GM18498 (cell line): ENCODE results near the gene INHBB.

Source experiments
- ATAC-seq: cut with Tn5 transposase; IDR thresholded peaks from one replicate; pipeline ENCODE4 v1.9.1; 2021; ENCODE audit warnings: mild to moderate bottlenecking, moderate library complexity; ENCODE audit not compliant: unreplicated experiment

The INHBB gene

DNA sequence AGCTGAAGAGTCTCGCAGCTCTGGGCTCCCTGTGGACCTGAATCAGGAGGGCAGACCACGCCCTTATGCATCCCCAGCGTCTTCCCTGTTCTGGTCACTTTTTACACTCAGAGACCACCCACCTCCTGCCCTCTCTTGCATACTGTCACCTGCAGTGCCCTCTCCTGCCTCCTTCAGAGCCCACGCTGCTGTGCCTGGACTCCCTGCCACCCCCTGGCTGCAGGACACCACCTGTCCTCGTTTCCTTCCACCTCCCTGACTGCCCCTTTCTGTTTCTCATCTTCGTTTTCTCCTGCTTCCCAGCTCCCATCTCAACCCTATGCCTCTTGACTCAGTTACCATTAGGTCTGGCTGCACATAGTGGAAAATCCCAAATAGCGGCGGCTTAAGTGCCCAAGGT is 9.2 kb upstream of the INHBB start:
- no peak for ATAC-seq

- no peak for ATAC-seq
Observed at GRCh38 chr2:120338015-120338414, 7.9 kb upstream of the INHBB start.

GRCh38 chr2:120341977-120342376 is 4.0 kb upstream of the INHBB start:
- ATAC-seq: no peak

- ATAC-seq: no peak
Observed at GRCh38 chr2:120342446-120342845, 3.5 kb upstream of the INHBB start.

GRCh38 chr2:120343100-120343432 is 2.9 kb upstream of the INHBB start:
- no peak for ATAC-seq

- peak; percentile 63 for ATAC-seq
Observed at GRCh38 chr2:120343433-120344105, 2.4 kb upstream of the INHBB start.

GRCh38 chr2:120344214-120344975 is 1.5 kb upstream of the INHBB start:
- ATAC-seq: no peak

- no peak for ATAC-seq
Observed at GRCh38 chr2:120344976-120345581, 857 bp upstream of the INHBB start.

- ATAC-seq: no peak
Observed at GRCh38 chr2:120345608-120346007, 328 bp upstream of the INHBB start.

DNA sequence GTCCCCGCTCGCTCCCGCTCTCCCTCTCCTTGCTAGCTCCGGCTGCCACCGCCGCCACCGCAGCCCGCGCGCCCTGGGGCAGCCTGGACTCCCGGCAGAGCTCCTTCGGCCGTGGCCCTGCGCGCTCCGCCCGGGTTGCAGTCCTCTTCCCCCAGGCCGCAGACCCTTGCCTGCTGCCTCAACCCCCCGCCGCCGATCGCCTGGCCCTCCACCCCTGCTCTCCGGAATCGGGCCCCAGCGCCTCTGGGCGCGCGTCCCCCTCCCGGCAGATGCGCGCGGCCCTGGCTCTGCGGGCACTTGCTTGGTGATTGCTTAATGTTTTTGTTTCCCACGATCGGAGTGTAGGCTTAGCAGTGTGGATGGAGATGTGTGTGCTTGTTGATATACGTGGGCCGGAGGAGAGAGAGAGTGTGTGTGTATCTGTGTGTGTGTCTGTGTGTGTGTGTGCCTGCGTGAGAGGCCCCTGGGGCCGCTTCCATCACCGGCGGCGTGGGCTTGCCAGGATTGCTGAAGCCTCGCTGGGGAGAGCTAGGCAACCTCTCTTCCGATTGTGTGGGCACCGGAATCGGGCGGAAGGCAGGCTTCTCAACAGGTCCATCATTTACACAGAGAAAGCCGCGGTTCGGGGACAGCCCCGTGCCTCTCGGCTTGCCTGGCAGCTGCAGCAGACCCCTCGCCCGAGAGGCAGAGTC is 877 bp downstream of the INHBB start:
- ATAC-seq: no peak

- ATAC-seq: no peak
Observed at GRCh38 chr2:120347396-120348060, 1.6 kb downstream of the INHBB start.

GRCh38 chr2:120348134-120348736 is 2.3 kb downstream of the INHBB start:
- ATAC-seq: no peak

- ATAC-seq: no peak
Observed at GRCh38 chr2:120348737-120349439, 3.0 kb downstream of the INHBB start.

DNA sequence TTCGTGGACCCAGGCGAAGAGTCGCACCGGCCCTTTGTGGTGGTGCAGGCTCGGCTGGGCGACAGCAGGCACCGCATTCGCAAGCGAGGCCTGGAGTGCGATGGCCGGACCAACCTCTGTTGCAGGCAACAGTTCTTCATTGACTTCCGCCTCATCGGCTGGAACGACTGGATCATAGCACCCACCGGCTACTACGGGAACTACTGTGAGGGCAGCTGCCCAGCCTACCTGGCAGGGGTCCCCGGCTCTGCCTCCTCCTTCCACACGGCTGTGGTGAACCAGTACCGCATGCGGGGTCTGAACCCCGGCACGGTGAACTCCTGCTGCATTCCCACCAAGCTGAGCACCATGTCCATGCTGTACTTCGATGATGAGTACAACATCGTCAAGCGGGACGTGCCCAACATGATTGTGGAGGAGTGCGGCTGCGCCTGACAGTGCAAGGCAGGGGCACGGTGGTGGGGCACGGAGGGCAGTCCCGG is 3.5 kb downstream of the INHBB start:
- no peak for ATAC-seq

GRCh38 chr2:120350080-120350479 is 4.1 kb downstream of the INHBB start:
- no peak for ATAC-seq

GRCh38 chr2:120350801-120351320 is 4.9 kb downstream of the INHBB start:
- ATAC-seq: no peak

DNA sequence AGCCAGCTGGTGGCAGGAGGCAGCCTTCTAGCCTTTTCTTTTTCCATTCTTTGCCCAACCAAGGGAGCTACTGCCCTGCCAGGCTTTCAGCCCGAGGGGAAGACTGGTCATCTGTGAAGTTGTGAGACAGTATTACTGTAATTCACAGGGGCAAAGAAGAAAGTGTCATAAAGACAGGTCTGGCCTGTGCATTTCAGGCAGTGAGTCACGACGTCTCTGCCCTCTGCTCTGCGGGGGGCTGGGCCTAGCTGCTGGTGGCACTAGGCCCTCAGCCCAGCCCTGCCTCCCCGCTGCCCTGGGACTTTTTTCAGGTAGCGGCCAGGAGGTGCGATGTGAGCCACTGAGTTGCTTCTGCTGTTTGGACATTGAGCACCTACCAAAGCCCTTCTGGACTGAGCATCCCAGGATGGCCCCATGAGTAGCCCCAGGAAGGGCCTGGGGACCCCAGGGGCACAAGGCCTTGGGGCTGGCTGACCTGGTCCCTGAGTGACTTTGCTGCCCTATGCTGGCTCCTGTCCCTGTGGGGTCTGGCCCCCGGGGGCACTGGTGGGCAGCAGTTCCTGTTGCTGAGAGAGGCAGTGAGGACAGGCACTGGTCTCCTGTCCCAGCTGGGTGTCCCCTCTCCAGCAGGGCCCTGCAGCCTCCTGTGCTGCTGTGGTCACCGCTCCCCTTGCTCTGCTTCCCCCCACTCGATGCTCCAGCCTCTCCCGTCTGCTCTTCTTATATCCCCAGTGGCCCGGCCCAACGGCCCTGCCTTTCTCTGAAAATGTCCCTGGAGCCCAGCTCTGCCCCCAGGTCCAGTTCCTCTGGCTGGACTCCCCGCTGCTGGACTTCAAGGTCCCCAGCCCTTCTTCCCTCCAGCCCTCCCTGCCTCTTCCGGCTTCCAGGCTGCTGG is 7.0 kb downstream of the INHBB start:
- no peak for ATAC-seq

GRCh38 chr2:120353591-120353898 is 7.6 kb downstream of the INHBB start:
- ATAC-seq: no peak

DNA sequence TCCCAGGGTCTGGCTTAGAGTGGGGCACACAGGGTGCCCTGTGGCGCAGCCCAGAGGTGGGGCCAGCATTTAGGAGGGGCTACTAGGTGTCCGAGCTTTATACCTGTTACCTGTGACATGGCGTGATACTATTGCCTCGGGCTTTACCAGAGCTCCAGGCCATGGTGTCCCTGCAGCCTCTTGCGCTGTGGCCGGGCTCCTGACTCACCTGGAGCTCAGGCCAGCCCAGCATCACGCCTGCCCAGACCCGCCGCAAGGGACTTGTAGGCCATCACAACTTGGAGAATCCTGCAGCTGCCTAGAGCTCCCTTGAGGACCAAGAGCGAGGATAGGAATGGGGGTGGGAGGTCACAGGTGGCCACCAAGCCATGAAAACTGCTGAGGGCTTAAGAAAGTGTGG is 8.0 kb downstream of the INHBB start:
- ATAC-seq: no peak
